Medulla oblongata (tissue), 1 donor: ENCODE data around the gene RANBP3L.
"Not testable (repeated sequence)": the region's sequence is repeated elsewhere in the genome, so short reads cannot be mapped to it uniquely, and the experiment has no call there.

ENCODE experiments used
- DNase-seq: peaks from one replicate; pipeline ENCODE4 v3.0.0-alpha.2; 2015; ENCODE audit errors: extremely low spot score

The RANBP3L gene

GRCh38 chr5:36285837-36286615, 15.7 kb downstream of the RANBP3L start:
- no peak for DNase-seq

- not testable (repeated sequence) for DNase-seq
Observed at GRCh38 chr5:36283775-36284174, 17.9 kb downstream of the RANBP3L start.

- no peak for DNase-seq
Observed at GRCh38 chr5:36281626-36282025, 20.1 kb downstream of the RANBP3L start.

GRCh38 chr5:36279054-36279698, 22.5 kb downstream of the RANBP3L start:
- no peak for DNase-seq

GRCh38 chr5:36277521-36278176, 24.1 kb downstream of the RANBP3L start:
- no peak for DNase-seq

- peak; percentile 76 for DNase-seq
Observed at GRCh38 chr5:36276864-36277263, 24.8 kb downstream of the RANBP3L start.

GRCh38 chr5:36273809-36274526, 27.7 kb downstream of the RANBP3L start:
- no peak for DNase-seq

- no peak for DNase-seq
Observed at GRCh38 chr5:36272136-36272690, 29.5 kb downstream of the RANBP3L start.

- DNase-seq, result no peak
Observed at GRCh38 chr5:36270876-36271575, 30.7 kb downstream of the RANBP3L start.

- no peak for DNase-seq
Observed at GRCh38 chr5:36270175-36270574, 31.5 kb downstream of the RANBP3L start.

GRCh38 chr5:36269478-36269877, 32.2 kb downstream of the RANBP3L start:
- DNase-seq, result no peak

GRCh38 chr5:36267905-36268304, 33.8 kb downstream of the RANBP3L start:
- no peak for DNase-seq

GRCh38 chr5:36264202-36264760, 37.4 kb downstream of the RANBP3L start:
- DNase-seq, result no peak

- no peak for DNase-seq
Observed at GRCh38 chr5:36261186-36261585, 40.5 kb downstream of the RANBP3L start.

- DNase-seq, result no peak
Observed at GRCh38 chr5:36253575-36253974, 48.1 kb downstream of the RANBP3L start.

- peak; percentile 68 for DNase-seq
Observed at GRCh38 chr5:36252722-36253365, 48.9 kb downstream of the RANBP3L start.

GRCh38 chr5:36251218-36251617, 50.5 kb downstream of the RANBP3L start:
- DNase-seq, result no peak

- no peak for DNase-seq
Observed at GRCh38 chr5:36250427-36250826, 51.3 kb downstream of the RANBP3L start.

- no peak for DNase-seq
Observed at GRCh38 chr5:36246036-36246800, 55.5 kb downstream of the RANBP3L start.

GRCh38 chr5:36244076-36244475, 57.6 kb downstream of the RANBP3L start:
- no peak for DNase-seq
